Stimulated activated CD4-positive, alpha-beta T cell treated with anti-CD3 and anti-CD28 coated beads, Interleukin-4, amount 100 ng/mL, for 4 hours (primary cell): ENCODE data around the gene CRTAC1.

Experiments used
- DNase-seq, 2 experiments: peaks; one replicate each; pipeline ENCODE4 v3.0.0-alpha.2; 2020

CRTAC1 gene

DNA sequence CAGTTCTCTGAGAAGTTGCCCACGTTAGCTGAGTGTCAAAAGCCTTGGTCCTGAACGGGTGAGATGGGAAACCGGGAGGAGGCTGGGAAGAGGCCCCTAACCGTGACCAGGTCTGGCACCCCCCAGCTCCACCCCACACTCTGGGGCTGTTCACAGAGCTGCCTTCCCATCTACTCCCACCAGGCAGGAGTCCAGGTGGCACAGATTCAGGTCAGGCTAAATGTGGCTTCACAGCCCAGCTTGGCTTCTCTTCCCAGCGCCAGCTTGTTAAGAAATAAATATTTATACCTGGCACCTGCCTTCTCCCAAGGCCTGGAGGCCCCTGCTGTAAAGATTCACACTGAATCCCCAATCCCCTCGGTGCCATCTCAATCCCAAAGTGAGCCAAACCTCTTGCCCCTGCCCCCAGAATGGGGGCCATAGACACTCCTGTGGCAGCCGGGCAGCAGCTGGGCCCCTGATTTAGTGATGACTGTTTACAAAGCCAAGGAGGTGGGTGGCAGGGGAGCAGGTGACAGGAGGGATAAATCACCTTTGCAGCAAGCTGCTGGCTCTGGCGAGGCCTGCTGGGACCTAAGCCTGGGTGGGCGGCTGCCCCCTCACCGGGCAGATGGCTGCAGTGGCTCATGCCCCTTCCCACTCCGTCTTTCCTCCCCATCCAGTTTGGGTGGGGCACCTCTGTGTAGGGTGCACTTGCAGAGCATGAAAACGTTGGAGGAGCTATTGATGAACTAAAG lies 108.2 kb downstream of the CRTAC1 start:
- no peak for DNase-seq

- no peak for DNase-seq
Measured at GRCh38 chr10:97921581-97922021, 108.8 kb downstream of the CRTAC1 start.

DNA sequence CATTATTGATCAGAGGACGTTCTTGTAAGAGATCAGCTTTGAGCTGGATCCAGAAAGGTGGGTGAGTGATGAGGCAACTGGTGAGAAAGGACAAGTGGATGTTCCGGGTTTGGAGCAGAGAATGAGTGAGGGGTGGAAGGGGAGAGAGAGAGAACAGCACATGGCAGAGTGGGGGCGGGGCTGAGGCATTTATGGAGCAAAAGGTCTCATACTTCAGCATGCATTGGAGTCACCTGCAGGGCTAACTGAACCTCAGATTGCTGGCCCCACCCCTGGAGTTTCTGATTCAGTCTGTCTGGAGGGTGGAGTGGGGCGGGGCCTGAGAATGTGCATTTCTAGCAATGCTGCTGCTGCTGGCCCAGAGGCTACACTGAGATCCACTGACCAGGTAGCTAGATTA lies 109.6 kb downstream of the CRTAC1 start:
- DNase-seq = no peak

DNA sequence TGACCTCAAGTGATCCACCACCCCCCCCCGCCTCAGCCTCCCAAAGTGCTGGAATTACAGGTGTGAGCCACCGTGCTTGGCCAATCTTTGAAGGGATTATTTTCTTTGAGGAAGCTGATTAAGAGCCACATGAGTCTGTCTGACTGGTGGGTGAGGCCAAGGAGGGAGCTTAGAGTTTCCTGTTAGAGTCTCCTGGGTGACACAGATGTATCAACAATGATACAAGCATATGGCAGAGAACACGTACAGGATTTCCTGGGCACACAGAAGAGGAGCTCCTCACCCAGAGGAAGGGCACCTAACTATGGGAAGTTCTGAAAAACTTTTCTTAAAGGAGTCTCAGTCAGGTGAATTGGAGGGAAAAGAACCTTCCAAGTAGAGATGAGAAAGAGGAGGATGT lies 111.4 kb downstream of the CRTAC1 start:
- DNase-seq = no peak

DNA sequence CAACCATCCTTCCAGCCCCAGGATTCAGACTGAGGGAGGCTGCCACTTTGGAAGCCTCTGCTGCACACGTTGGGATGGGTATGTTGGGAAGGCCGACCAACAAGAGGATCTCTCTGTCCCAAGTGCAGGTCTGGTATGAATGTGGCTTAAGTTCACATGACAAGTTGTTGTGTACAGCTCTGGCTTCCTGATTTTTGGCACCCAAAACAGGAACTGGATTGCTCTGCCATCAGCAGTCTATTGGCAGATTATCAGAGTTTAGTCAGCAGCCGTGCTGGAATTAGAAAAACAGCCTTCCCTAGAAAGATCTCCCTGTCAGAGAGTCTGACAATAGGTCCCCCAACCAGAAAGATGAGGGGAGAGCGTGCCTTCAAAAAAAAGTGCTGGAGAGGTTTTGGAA lies 113.8 kb downstream of the CRTAC1 start:
- no peak for DNase-seq

DNA sequence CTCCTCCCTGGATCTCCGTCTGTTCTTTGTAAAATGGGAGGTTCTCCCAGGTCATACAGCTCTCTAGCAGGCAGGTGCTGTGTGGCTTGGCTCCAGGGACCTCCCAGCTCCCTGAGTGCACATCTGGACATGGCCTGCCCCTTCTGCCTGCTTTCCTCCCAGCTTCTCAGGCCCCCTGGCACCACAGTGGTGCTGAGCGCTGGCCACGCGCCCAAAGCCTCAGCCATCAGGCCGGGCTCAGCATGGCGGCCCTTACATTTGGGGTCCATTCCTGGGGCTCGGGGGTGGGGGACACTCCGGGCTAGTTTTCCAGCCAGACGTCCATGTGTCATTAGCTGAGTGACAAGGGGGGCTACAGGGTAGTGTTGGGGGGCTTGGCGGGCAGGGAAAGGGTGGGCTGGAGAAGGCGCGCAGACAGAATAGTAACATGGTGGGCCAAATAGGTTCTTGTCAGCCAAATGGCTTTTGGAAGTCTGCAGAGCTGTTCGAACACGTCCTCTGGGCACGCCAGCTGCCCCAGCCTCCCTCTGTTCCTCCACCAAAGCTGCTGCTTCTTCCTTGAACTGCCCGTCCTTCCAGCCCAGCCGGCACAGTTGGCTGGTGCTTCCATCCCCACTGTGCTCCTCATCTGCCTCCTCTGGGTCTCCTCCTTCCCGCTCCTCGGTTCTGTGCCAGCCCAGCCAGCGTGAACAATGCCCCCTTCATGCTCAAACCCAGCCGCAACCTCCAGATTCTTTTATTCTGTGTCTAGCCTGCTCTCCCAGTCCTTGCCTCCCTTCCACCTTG lies 114.9 kb downstream of the CRTAC1 start:
- no peak for DNase-seq

GRCh38 chr10:97914837-97915211 lies 115.6 kb downstream of the CRTAC1 start:
- peak; percentile 64 to 78 for DNase-seq

GRCh38 chr10:97914171-97914836 lies 116.1 kb downstream of the CRTAC1 start:
- DNase-seq = no peak

DNA sequence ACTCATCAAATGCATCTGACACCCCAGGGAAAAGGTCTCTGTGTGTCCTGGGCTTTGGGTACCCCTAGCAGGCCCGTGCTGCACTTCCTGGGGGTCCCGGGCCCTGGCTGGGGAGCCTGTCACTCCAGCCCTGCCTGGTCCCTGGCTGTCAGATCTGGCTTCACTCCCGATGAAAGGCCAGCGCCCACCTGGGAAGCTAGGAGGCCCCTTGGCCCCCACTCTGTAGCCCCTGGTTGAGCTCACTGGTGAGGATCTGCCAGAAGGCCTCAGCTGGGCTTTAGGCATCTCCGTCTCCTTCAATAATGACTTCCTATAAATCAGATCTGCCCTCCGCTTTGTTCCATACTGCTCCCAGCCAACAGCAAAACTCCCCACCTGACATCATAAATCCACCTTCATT lies 116.8 kb downstream of the CRTAC1 start:
- no peak for DNase-seq

DNA sequence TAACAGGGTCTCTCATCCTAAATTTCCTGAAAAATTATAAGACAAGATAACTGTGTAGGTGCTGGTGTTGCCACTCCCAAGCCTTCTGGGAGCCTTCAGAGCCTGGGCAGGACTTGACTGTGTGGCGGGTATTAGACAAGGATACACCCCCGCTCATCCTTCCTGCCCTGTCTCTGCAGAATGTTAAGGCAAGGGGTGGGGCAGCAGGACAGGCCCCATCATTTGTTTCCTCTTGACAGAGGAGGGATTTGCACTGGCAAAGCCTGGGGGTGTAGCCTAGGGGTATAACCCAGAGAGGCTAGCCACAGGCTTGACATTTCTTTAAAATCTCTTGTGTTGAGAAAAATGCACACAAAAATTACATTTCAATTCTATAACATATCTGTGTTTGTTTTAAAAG lies 117.2 kb downstream of the CRTAC1 start:
- DNase-seq = no peak

DNA sequence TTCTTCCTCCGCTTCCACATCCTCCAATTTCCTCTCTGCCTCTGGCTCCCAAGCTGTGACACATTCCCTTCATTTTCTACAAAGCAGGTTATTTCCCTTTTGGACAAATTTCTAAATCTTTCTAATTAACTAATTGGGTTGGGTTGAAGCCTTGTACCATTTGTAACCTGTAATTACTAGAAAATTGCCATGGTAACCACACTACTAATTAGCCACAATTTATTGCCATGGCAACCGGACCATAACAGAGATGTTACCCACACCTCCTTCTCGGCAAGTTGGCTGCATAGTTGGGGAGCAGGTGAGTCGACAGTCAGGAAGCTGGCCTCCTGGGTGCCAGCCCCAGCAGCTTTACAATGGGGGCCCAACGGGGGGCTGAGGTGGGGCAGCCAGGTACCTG lies 119.2 kb downstream of the CRTAC1 start:
- DNase-seq = no peak

DNA sequence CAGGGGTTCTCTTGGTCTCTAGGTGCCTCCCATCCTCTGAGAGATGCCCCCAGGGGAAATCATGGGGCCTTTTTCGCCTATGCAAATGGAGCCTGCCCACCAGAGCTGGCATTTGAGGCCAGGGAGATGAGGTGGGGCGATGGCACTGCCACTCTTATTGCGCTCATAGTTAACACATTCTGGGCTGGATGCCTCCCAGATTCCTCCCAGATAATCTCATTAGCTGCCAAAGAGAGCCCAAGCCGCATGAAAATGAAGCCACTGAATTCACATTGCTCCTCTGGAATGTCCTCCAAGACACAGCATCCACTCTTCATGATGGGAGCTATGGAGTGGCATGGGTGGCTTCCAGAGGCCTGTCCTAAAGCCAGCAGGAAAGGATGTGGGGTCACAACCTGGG lies 119.8 kb downstream of the CRTAC1 start:
- DNase-seq = no peak

DNA sequence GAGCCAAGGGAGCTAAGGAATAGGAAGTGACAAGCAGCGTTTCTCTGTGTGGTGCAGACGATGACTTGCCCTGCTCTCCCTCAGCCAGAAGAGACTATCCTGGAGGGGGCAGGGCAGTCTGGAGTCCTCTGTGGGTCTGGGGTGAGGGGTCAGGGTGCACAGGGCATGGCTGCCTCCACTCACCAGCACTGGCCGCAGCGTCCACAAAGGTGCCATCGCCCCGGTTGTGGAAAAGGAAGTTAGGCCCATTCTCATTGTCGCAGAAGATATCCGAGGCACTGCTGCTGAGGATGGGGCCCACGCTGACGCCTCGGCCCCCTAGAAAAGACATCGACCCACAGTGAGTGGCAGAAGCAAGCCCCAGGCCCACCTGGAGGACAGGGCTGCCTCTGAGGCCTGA lies 122.6 kb downstream of the CRTAC1 start:
- no peak for DNase-seq

DNA sequence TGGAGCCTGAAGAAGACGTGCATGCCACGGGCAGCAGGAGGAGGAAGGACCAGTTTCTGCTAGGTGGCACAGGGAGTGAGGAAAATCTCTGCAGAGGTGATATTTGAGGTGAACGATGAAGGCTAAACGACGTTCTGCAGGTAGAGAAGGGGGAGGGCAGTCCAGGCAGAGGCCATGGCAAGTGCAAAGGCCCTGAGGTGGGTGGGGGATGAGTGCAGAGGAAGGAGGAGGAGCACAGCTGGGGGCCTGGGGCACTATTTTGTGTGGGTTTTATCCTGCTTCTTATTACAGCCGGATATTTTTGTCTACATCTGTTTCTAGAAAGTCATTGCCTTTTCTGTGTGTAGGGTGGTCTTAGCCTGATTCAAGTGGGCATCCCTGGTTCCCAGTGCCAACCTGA lies 123.2 kb downstream of the CRTAC1 start:
- DNase-seq = no peak

GRCh38 chr10:97905276-97905675 lies 125.1 kb downstream of the CRTAC1 start:
- DNase-seq = no peak

GRCh38 chr10:97904576-97904975 lies 125.8 kb downstream of the CRTAC1 start:
- no peak for DNase-seq

GRCh38 chr10:97904018-97904381 lies 126.4 kb downstream of the CRTAC1 start:
- no peak for DNase-seq

GRCh38 chr10:97903128-97904017 lies 127.0 kb downstream of the CRTAC1 start:
- DNase-seq = no peak

GRCh38 chr10:97901381-97901780 lies 129.0 kb downstream of the CRTAC1 start:
- DNase-seq = no peak

DNA sequence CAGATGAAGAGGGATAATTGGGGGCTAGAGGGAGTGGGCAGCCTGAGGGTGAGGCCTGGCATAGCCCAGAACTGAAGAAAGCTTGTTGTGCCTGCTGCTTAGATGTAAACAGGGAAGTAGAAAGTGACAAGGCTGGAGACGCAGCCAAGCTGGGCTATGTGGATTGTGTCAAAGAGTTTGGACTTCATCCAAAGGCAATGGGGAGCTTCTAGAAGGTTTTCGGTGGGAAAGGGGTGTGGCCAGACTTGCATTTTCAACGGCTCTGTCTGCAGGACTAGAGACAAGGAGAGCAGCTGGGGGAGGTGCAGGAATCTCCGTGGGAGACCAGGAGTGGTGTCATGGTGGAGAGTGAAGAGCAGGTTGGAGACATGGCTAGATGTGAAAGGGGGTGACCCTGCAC lies 132.0 kb downstream of the CRTAC1 start:
- DNase-seq = no peak

DNA sequence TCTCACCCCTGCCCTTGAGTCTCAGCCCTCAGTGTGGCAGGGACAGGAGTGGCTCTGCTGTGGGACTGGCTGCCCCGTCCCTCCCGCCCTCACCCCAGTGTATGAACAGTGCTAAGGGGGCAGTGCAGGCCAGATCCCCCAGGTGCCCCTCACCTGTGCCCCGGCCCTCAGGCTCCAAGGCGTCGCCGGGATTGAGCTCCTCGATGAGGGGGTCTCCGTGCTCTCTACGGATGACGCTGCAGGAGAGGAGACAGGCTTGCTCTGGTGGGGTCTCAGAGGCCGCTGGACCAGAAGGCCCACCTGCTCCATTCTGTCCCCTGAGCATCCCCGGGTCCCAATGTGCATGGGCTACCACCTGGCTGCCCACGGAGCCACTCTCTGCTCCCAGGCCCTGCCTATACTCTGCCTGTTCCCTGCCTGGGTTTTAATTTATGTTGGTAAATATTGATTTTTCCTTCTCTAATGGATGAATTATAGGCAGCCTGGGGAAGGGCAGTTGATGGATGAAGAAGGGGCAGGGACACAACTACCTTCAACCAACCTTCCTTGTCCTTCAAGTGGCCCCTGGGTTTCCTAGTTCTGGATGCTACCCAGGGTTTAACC lies 133.6 kb downstream of the CRTAC1 start:
- no peak for DNase-seq

GRCh38 chr10:97895915-97896314 lies 134.5 kb downstream of the CRTAC1 start:
- no peak for DNase-seq

DNA sequence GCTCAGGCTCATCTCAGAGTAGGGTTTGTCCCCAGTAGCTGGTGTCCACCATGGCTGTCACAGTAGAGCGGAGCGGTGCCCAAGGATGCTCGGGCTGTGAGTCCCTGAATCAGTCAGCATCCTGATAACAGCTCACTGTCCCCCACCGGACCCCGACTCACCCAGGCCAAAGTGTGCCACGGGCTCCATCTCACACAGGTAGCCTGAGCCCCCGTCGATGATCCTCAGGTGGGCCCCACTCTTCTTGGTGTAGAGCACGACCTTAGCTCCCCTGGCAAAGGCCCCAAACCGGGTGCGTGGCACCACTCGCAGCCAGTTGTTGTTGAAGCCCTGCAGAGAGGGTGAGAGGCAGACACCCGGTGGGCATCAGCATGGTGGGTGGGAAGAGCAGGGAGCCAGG lies 135.3 kb downstream of the CRTAC1 start:
- DNase-seq = no peak
